Suppressor macrophage treated with lipopolysaccharide for 1 hour (primary cell): ENCODE data around the gene MYOZ1.

Experiments
- DNase-seq, 3 donors: peaks; one replicate each; pipeline ENCODE4 v3.0.0-alpha.2; 2020 to 2022

Gene MYOZ1

DNA sequence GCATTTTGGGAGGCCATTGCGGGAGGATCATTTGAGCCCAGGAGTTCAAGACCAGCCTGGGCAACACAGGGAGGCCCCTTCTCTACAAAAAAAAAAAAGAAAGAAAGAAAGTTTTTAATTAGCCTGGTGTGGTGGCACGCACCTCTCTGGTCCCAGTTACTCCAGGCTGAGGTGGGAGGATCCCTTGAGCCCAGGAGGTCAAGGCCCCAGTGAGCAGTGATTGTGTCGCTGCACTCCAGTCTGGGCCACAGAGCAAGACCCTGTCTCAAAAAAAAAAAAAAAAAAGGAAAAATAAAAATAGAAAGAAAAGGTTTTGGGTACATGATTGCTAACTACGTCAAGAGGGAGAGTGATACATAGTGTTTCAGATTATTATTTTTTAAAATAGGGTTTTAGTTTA is 48.2 kb downstream of the MYOZ1 start:
- no peak for DNase-seq

DNA sequence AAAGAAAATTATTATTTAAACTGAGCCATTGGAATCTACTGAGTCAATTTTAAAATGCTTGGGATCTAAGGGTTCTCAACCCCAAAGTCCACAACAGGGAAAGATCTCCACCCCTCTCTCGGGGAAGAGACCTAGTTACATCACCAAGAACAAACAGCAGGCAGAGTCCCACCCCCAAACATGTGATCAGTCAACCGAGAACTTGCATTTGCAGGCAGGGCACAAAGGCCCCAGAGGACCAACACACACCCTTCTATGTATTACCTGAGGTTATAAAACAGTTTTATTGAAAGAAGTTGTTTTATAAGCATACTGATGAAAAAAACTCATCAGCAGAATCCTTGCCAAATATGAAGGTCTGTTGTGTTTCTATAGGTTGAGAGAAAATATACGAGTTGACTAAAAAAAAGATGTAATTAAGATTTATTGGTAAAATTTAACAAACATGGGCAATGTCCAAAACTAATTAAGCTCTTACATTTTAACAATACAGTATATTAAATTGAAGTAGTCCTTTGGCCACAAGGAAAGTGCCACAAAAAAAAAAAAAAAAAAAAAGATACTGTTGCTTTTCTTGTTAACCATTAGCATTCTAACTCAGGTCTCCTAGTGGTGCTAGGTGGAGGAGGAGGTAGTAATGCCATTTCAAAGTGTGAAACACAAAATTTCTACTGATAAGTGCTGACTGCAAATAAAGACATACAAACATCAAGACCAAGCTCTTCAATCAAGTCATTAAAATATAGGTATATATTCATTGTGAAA is 49.2 kb downstream of the MYOZ1 start:
- DNase-seq, result peak; percentile 50 to 61 (median 59)

GRCh38 chr10:73590881-73591799 is 50.1 kb downstream of the MYOZ1 start, which contains the start of gene USP54:
USP54 (minus strand) TSS chr10:73591342; CDS start chr10:73575658, 15,684 bp downstream.
- DNase-seq, result peak; percentile 29 to 54 (median 43)

GRCh38 chr10:73589563-73590126 is 51.6 kb downstream of the MYOZ1 start:
- DNase-seq, result peak; percentile 52 to 57 (median 56)

DNA sequence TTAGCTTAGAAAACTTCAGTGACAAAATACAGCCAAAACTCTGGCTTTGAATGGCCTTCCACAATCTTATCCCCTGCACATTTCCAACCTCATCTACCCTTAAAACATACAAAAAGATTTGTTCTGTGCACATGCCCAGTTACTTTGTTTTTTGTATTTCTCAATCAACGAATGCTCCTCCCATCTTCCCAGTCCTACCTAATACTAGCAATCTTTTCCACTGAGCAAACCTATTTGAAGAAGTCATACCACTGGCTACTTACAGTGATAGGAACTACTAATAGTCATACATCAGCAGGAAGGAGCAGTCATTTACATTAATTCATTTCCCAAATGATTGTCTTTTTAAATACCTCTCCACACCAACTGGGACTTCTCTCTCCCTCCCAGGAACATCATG is 52.6 kb downstream of the MYOZ1 start:
- DNase-seq, result no peak

DNA sequence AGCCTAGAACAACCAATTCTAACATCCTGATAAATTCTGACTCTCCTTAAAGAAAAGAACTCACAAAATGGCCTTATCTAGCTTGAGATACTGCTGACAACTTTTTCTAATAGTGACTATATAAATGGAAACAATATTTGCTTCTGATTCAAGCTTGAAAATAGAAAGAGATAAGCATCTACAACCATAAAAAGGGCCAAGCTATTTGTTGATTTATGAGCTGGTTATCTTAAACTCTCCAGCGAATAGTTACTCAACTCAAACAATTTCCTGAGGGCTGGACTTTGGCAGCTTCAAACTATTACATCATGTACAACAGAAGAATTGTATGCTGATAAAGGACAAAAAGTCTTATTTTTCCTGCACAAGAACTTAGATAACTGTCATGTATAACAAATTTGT is 54.7 kb downstream of the MYOZ1 start:
- DNase-seq, result peak in 1 of 3 donors; percentile 16

- DNase-seq, result no peak
Observed at GRCh38 chr10:73585327-73585726, 55.9 kb downstream of the MYOZ1 start.

GRCh38 chr10:73584737-73585136 is 56.5 kb downstream of the MYOZ1 start:
- DNase-seq, result no peak

DNA sequence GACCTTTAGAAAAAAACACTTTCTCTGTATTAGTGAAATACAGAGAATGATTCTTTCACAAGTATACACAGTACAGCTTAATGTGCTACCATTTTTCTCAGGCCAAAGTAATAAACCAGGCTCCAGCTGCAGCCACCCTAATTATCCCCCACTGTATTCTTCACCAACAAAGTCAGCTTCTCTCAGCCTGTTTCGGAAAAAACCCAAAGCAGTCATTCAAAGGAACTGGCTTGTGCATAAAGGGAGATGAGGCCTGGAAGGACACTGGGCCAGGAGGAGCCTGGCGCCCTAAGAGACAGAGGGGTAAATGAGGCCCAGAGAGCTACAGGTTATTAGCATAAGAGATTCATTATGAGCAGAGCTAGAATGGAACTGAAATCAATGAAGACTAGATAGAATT is 59.4 kb downstream of the MYOZ1 start:
- DNase-seq, result no peak
